Measurements from ENCODE around the gene SKIC8.
A peak's percentile ranks its signal among the peaks of the same experiment; 100 is the strongest.
"Not testable (repeated sequence)": the region's sequence is repeated elsewhere in the genome, so short reads cannot be mapped to it uniquely, and the experiment has no call there.

Gene SKIC8

DNA sequence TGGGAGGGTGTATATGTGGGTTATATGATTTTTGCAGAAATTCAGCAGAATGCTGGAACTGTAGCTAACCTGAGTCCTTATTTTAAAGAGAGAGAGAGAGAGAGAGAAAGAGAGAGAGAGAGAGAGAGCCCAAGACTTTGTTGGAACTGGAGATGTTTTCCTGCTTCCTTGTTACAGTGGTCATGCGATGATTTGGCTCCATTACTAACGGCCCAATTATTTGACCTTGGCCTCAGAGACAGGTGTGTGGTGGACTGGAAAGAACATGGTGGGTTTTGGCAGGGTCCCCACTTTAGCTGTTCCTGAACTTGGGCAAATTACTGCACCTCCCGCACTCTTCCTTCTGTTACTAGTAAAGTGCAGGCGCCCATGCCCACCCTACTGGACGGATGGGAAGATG is 50.3 kb downstream of the SKIC8 start:
- no peak for FAIRE-seq

GRCh38 chr15:78247911-78248310 is 51.5 kb downstream of the SKIC8 start:
- FAIRE-seq: no peak

GRCh38 chr15:78245976-78246620 is 53.3 kb downstream of the SKIC8 start:
- FAIRE-seq: not testable (repeated sequence)

DNA sequence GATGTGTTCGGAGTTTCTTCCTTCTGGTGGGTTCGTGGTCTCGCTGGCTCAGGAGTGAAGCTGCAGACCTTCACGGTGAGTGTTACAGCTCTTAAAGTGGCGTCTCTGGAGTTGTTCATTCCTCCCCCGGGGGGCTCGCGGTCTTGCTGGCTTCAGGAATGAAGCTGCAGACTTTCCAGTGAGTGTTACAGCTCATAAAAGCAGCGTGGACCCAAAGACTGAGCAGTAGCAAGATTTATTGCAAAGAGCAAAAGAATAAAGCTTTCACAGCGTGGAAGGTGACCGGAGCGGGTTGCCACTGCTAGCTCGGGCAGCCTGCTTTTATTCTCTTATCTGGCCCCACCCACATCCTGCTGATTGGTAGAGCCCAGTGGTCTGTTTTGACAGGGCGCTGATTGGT is 54.0 kb downstream of the SKIC8 start:
- not testable (repeated sequence) for FAIRE-seq

- FAIRE-seq: no peak
These were observed 54.5 kb downstream of the SKIC8 start for GRCh38 chr15:78244893-78245292.

GRCh38 chr15:78244101-78244500 is 55.3 kb downstream of the SKIC8 start:
- no peak for FAIRE-seq

DNA sequence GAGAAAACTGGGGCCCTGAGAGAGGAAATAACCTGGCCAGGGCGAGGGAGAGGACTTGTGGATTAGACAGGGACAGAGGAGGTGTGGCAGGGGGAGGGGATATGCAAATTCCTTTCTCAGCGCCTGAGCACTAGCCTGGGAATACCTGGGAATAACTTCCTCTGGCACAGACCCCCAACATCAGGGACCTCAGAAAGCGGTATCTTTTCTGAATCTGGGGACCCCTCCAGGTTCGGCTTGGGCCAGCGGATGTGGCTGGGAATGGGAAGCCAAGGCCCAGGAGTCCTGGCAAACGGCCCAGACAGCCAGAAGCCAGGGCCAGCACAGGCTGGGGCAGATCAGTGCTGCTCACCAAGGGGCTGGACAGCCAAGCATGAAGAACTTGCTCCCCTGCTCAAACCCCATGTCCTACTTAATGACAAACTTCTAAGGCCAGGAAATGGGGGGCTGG is 55.9 kb downstream of the SKIC8 start:
- no peak for FAIRE-seq

- FAIRE-seq: no peak
These were observed 56.4 kb downstream of the SKIC8 start for GRCh38 chr15:78243058-78243457.

DNA sequence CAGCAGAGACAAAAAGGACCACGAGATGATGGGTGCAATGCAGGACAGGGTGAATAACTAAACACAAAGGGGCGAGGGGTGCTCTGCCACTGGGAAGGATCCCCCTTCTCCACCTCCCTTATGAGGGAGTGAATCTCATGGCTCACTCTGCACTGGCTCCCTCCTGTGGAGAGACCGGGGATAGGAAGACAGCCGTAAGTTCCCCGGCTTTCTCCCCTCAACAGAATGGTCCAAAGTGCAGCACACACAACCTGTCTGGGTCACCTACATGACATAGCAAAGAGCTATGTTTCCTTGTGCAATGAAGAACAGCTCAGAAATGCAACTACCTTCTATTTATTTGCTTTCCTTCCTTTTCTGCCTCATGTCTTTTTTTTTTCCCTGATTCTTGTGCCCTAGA is 57.3 kb downstream of the SKIC8 start:
- FAIRE-seq: no peak

DNA sequence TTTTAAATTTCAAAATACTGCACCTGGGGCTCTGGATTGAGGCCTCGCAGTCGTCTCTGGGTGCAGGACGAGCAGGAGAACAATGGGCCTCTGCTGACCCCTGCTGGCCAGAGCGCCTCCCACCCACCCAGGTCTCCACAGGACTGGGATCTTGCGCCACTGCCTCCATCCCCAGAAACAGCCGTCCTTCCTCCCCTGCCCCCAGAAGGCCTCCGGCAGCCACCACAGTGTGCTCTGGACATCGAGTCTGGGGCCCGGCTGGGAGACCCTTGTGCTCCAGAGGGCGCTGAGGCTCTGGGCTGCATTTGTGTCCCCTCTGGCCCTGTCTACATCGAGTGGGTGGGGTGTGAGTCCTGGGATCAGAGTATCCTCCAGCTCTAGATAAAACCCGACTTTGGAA is 58.4 kb downstream of the SKIC8 start:
- FAIRE-seq: peak; percentile 39

- FAIRE-seq: no peak
These were observed 59.6 kb downstream of the SKIC8 start for GRCh38 chr15:78239811-78240210.

DNA sequence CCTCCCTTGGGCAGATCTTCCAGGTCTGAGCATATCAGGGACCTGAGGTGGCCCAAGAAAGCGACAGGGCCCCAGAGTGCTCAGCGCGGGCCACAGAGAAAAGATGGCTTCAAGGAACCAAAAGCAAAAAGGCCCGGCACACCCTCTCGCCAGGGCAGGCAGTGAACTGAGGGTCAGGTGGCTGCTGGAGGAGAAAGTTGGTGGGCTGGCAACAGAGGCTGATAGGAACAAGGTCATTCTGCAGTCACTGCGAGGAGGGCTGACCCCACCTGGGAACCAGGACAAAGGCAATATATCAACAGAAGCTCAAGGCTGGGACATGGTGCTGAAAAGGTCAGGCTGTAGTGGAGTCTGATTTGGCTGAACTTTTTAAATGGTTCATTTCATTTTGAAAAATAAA is 62.3 kb downstream of the SKIC8 start:
- FAIRE-seq: no peak

DNA sequence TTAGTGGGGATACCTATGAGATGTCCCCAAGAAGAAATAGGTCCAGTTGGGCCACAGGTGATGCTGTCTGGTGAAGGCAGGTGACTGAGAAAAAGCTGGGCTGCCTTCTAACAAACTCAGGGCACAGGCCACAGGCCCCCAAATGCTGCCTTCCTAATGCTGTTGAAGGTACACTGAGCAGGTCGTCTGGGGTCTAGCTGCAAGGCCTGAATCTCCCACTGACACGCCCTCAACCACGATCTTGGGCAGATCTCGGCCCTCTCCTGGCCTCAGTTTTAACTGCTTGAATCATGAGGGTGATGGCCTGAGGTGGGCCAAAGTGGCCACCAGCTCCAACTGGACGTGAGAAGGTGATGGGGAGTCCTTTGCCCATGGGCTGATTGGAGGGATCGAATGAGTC is 62.9 kb downstream of the SKIC8 start:
- FAIRE-seq: no peak

DNA sequence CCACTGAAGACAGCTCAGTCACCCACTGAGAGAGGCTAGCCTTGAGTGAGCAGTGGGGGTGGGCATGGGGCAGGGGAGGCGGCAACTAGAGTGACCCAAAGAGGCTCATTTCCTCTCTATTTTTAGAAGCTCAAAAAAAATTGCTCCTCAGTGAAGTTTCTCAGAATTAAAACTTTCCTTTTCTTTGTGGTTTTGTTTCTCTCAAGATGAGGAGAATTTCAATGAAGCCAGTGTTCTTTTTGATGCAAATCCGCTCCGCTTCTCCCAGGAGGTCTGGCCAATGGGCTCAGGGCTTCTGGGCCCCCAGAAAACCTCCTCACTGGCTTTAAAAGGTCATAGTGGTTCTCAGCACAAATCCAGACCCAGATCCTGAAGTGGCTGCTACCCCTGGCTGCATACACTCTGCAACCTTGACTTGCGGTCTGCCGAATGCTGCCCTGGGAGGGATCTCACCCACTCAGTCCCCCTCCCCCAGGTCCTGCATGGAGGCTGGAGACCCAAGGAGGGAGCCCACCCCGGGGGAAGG is 64.8 kb downstream of the SKIC8 start, which contains the start of gene ACSBG1:
Gene ACSBG1, minus strand, starts transcription at position 51 of the 526 bp plus-strand sequence. CDS start 64 bp downstream, outside the sequence.
- no peak for FAIRE-seq

DNA sequence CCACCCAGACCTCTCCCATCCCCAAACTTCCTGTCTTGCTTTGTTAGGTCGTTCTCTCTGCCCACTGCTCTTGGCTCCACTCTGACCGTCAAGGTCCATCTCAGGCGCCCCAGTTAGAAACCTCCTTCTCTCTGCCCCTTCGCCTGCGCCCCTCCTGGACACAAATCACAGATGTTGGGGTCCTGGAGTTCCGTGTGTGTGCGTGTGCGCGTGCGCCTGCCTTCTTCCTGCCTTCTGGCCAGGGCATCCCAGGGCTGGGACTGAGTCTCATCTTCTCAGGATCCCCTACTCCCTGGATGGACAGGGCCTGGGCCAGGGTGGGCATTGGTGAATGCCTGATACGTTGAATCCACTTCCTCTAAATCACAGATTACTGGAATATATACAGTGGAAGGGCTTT is 65.9 kb downstream of the SKIC8 start:
- FAIRE-seq: no peak

All from G401.6 (cell line).